BLaER1 treated with 17β-estradiol and CSF1 and Interleukin-3, amounts not matched to agents 10 nM and 100 nM (cell line): ENCODE results near the gene SMG6.

ENCODE experiments used
- H3K27ac ChIP-seq, 11 experiments: shearing (Covaris generic); formaldehyde crosslinking; 2 replicates each; pipeline ENCODE4 v1.8.1; 2022
- H3K27me3 ChIP-seq, 11 experiments: shearing (Covaris generic); formaldehyde crosslinking; 2 replicates each; pipeline ENCODE4 v1.8.1; 2022
- H3K36me3 ChIP-seq, 11 experiments: shearing (Covaris generic); formaldehyde crosslinking; 2 replicates each; pipeline ENCODE4 v1.8.1; 2022
- H3K4me1 ChIP-seq, 10 experiments: shearing (Covaris generic); formaldehyde crosslinking; 2 replicates each; pipeline ENCODE4 v1.8.1; 2022
- H3K4me2 ChIP-seq, 11 experiments: shearing (Covaris generic); formaldehyde crosslinking; 2 replicates each; pipeline ENCODE4 v1.8.1; 2022
- H3K4me3 ChIP-seq, 10 experiments: shearing (Covaris generic); formaldehyde crosslinking; 2 replicates each; pipeline ENCODE4 v1.8.1; 2022
- H3K9ac ChIP-seq, 11 experiments: shearing (Covaris generic); formaldehyde crosslinking; 2 replicates each; pipeline ENCODE4 v1.8.1; 2022
- H3K9me3 ChIP-seq, 11 experiments: shearing (Covaris generic); formaldehyde crosslinking; replicated peaks in 1 of 11; 2 replicates each; pipeline ENCODE4 v1.8.1; 2022
- H4K20me1 ChIP-seq, 11 experiments: shearing (Covaris generic); formaldehyde crosslinking; 2 replicates each; pipeline ENCODE4 v1.8.1; 2022
- Cebpa-rat ChIP-seq, 11 experiments: shearing (Covaris generic); IDR thresholded peaks; 2 replicates each; pipeline ENCODE4 v1.8.1; 2022

SMG6 gene

DNA sequence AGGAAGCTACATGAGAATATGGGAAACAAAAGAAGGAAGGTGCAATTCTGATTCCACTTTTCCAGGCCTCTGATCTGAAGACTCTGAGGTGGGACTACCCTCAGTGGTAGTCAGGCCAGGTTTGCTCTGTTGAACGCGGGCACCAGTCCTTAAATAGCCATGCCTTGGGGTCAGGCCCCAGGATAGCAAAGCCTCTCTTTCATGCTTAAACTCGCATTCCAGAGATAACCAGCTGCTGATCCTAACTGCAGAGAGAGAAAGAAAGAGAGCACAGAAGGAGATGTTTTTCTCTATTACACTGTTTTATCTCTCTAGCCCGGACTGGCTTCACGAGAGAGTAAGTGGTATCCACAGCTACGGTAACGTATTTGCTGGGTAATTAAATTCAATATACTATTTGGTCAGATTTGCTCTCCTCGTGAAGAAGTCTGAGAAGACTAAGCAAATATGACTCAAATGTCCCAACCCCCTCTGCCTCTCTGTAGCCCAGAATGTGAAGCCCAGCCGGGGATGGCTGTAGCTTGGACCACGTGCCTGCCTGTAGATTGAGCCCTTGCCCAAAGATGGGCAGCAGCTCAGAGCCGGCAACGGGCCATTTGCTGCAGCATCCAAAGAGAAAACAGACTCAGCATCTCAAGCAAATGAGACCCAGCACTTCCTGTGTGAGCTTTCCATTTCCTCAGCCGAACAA is 122.2 kb downstream of the SMG6 start:
- Histone ChIP-seq H4K20me1 (peaks cover 0 to 39% (median 0%) of the 10 kb centered on the region in 11 experiments; a peak in 8 of 22 replicates), H3K36me3 (peaks cover 34 to 85% (median 78%) of the 10 kb centered on the region in 11 experiments), H3K4me1 (peaks cover 41 to 58% (median 47%) of the 10 kb centered on the region in 10 experiments), H3K27ac (peak overlapping the region in 1 of 11 experiments; percentile 6; a peak in 1 of 22 replicates), H3K4me3 (no peak overlapping the region), H3K27me3 (no peaks in the 10 kb centered on the region), H3K4me2 (peak overlapping the region; percentile 12 to 81 (median 70); a peak in 18 of 22 replicates), H3K9ac (no peak overlapping the region; a peak in 1 of 22 replicates), H3K9me3 (no peaks in the 10 kb centered on the region)
- no peak for TF ChIP-seq Cebpa-rat (IDR thresholded peaks at IDR 0.05)

GRCh38 chr17:2180768-2181167 is 122.8 kb downstream of the SMG6 start:
- Histone ChIP-seq H3K27ac (peak overlapping the region in 2 of 11 experiments; percentile 27 to 37; a peak in 1 of 22 replicates), H3K27me3 (no peaks in the 10 kb centered on the region), H3K36me3 (peaks cover 33 to 85% (median 78%) of the 10 kb centered on the region in 11 experiments), H4K20me1 (peaks cover 0 to 40% (median 0%) of the 10 kb centered on the region in 11 experiments; a peak in 8 of 22 replicates), H3K4me1 (peaks cover 41 to 63% (median 49%) of the 10 kb centered on the region in 10 experiments), H3K4me2 (peak overlapping the region; percentile 64 to 82 (median 71); a peak in 21 of 22 replicates), H3K4me3 (no peak overlapping the region), H3K9ac (no peak overlapping the region; a peak in 1 of 22 replicates), H3K9me3 (no peaks in the 10 kb centered on the region)
- no peak for TF ChIP-seq Cebpa-rat (IDR thresholded peaks at IDR 0.05)

GRCh38 chr17:2179615-2180295 is 123.8 kb downstream of the SMG6 start:
- peak overlapping the region in 5 of 11 experiments; percentile 7 to 42 (median 29); a peak in 5 of 22 replicates for H3K9ac ChIP-seq

DNA sequence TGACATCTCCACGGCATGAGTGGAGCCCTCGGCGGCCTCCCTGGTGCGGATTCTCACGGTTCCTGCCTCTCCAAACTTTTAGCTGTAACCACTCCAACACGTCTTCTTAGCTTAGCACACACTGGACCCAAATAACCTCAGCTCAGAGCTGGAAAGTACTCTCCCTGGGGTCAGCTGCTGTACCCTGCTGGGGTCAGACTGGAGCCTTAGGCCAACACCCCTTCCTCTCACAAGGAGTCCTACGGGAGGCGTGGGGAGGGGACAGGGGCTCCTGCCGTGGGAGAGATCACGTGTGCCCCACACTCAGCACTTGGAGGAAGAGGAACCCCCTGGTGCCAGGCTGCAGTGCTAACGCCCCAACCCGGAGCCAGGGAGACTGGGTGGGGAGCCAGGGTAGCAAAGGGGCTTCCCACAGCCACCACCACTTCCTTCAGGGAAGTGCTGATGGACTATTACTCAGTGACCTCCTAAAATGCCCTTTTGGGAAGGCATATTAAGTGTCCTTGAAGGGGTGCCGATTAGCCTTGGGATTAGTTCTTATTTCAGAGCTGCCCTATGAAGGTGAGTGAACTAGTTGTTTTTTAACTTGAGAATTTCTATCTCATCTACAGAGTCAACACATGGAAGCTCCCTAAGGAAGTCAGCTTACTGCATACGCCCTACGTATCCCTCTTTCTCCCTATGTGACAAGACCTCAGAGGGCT is 124.6 kb downstream of the SMG6 start:
- H3K27me3 ChIP-seq = no peaks in the 10 kb centered on the region
- TF ChIP-seq Cebpa-rat (IDR thresholded peaks at IDR 0.05) = no peak
- peak overlapping the region; percentile 64 to 82 (median 71) for H3K4me2 ChIP-seq
- peak overlapping the region in 9 of 11 experiments; percentile 11 to 62 (median 54); a peak in 17 of 22 replicates for H3K27ac ChIP-seq
- no peak overlapping the region for H3K4me3 ChIP-seq
- peaks cover 0 to 46% (median 4%) of the 10 kb centered on the region in 11 experiments; a peak in 8 of 22 replicates for H4K20me1 ChIP-seq
- peaks cover 46 to 86% (median 78%) of the 10 kb centered on the region in 11 experiments for H3K36me3 ChIP-seq
- H3K9ac ChIP-seq = peak overlapping the region in 4 of 11 experiments; percentile 20 to 30 (median 30); a peak in 4 of 22 replicates
- no peaks in the 10 kb centered on the region for H3K9me3 ChIP-seq
- H3K4me1 ChIP-seq = peaks cover 49 to 81% (median 63%) of the 10 kb centered on the region in 10 experiments

More at GRCh38 chr17:2179615-2180295, 123.8 kb downstream of the SMG6 start:
- Histone ChIP-seq H3K4me1 (peaks cover 46 to 73% (median 57%) of the 10 kb centered on the region in 10 experiments), H3K27me3 (no peaks in the 10 kb centered on the region), H3K9me3 (no peaks in the 10 kb centered on the region), H3K36me3 (peaks cover 38 to 84% (median 78%) of the 10 kb centered on the region in 11 experiments), H3K27ac (peak overlapping the region in 9 of 11 experiments; percentile 11 to 62 (median 54); a peak in 13 of 22 replicates), H3K4me3 (no peak overlapping the region), H4K20me1 (peaks cover 0 to 46% (median 4%) of the 10 kb centered on the region in 11 experiments; a peak in 8 of 22 replicates), H3K4me2 (peak overlapping the region; percentile 64 to 82 (median 71))
- TF ChIP-seq Cebpa-rat (IDR thresholded peaks at IDR 0.05) = no peak

GRCh38 chr17:2177235-2177811 is 126.3 kb downstream of the SMG6 start:
- no peak overlapping the region; a peak in 1 of 22 replicates for H3K4me2 ChIP-seq
- peaks cover 48 to 81% (median 60%) of the 10 kb centered on the region in 10 experiments for H3K4me1 ChIP-seq
- H3K9me3 ChIP-seq = no peaks in the 10 kb centered on the region
- no peak overlapping the region for H3K27ac ChIP-seq
- no peaks in the 10 kb centered on the region for H3K27me3 ChIP-seq
- H3K9ac ChIP-seq = no peak overlapping the region
- H4K20me1 ChIP-seq = peaks cover 0 to 46% (median 4%) of the 10 kb centered on the region in 11 experiments; a peak in 8 of 22 replicates
- no peak overlapping the region for H3K4me3 ChIP-seq
- no peak for TF ChIP-seq Cebpa-rat (IDR thresholded peaks at IDR 0.05)
- peaks cover 49 to 90% (median 84%) of the 10 kb centered on the region in 11 experiments for H3K36me3 ChIP-seq

- no peak for TF ChIP-seq Cebpa-rat (IDR thresholded peaks at IDR 0.05)
- no peak overlapping the region for H3K9ac ChIP-seq
- no peak overlapping the region for H3K4me3 ChIP-seq
- H3K36me3 ChIP-seq = peaks cover 49 to 90% (median 84%) of the 10 kb centered on the region in 11 experiments
- H4K20me1 ChIP-seq = peaks cover 0 to 46% (median 4%) of the 10 kb centered on the region in 11 experiments; a peak in 8 of 22 replicates
- H3K4me2 ChIP-seq = 0 out of 22 replicates have a peak overlapping the region, but pooled peaks of 1 of the 11 experiments have one; percentile 2
- no peak overlapping the region for H3K27ac ChIP-seq
- H3K4me1 ChIP-seq = peaks cover 41 to 75% (median 53%) of the 10 kb centered on the region in 10 experiments
- H3K27me3 ChIP-seq = no peaks in the 10 kb centered on the region
- no peaks in the 10 kb centered on the region for H3K9me3 ChIP-seq
These were observed 127.0 kb downstream of the SMG6 start for GRCh38 chr17:2176499-2177169.

- no peak overlapping the region for H3K9ac ChIP-seq
- peaks cover 0 to 35% (median 4%) of the 10 kb centered on the region in 11 experiments; a peak in 7 of 22 replicates for H4K20me1 ChIP-seq
- H3K4me3 ChIP-seq = no peak overlapping the region
- H3K27me3 ChIP-seq = no peaks in the 10 kb centered on the region
- H3K4me1 ChIP-seq = peaks cover 27 to 61% (median 39%) of the 10 kb centered on the region in 10 experiments
- H3K4me2 ChIP-seq = peak overlapping the region in 9 of 11 experiments; percentile 10 to 57 (median 43); a peak in 14 of 22 replicates
- no peaks in the 10 kb centered on the region for H3K9me3 ChIP-seq
- peak overlapping the region in 1 of 11 experiments; percentile 14; a peak in 1 of 22 replicates for H3K27ac ChIP-seq
- H3K36me3 ChIP-seq = peaks cover 44 to 88% (median 84%) of the 10 kb centered on the region in 11 experiments
- no peak for TF ChIP-seq Cebpa-rat (IDR thresholded peaks at IDR 0.05)
These were observed 128.3 kb downstream of the SMG6 start for GRCh38 chr17:2175294-2175628.
